Measurements from ENCODE around the gene GRIA4.

Gene GRIA4

GRCh38 chr11:105609832-105610781, at the start of gene GRIA4:
Gene GRIA4, plus strand, starts transcription at chr11:105610073. Its CDS starts 925 bp downstream, at chr11:105610998.
- Histone ChIP-seq H3K27me3 (ENCODE audit: control insufficient read depth, insufficient read depth, low read length) (peaks cover 27% of the 10 kb centered on the region), H3K36me3 (ENCODE audit: control insufficient read depth, low read depth, low read length) (no peaks in the 10 kb centered on the region), H3K27ac (ENCODE audit: low read length) (no peak within 1 kb of the TSS), H3K9ac (ENCODE audit: low read length) (peak within 1 kb of the TSS; percentile 43), H3K4me3 (ENCODE audit: low read length) (peak within 1 kb of the TSS; percentile 62), H3K4me1 (ENCODE audit: control insufficient read depth, low read depth, low read length) (peaks cover 30% of the 10 kb centered on the region), H3K9me3 (ENCODE audit: control insufficient read depth, low read depth, low read length) (no peaks in the 10 kb centered on the region)

GRCh38 chr11:105573091-105573490, 36.8 kb upstream of the GRIA4 start:
- no peak overlapping the region for H3K9ac ChIP-seq (ENCODE audit: low read length)
- no peak overlapping the region for H3K4me3 ChIP-seq (ENCODE audit: low read length)
- H3K36me3 ChIP-seq (ENCODE audit: control insufficient read depth, low read depth, low read length), result no peaks in the 10 kb centered on the region
- H3K9me3 ChIP-seq (ENCODE audit: control insufficient read depth, low read depth, low read length), result no peaks in the 10 kb centered on the region
- no peaks in the 10 kb centered on the region for H3K27me3 ChIP-seq (ENCODE audit: control insufficient read depth, insufficient read depth, low read length)
- no peak overlapping the region for H3K27ac ChIP-seq (ENCODE audit: low read length)
- H3K4me1 ChIP-seq (ENCODE audit: control insufficient read depth, low read depth, low read length), result no peaks in the 10 kb centered on the region

- Histone ChIP-seq H3K36me3 (ENCODE audit: control insufficient read depth, low read depth, low read length) (no peaks in the 10 kb centered on the region), H3K9ac (ENCODE audit: low read length) (no peak overlapping the region), H3K4me1 (ENCODE audit: control insufficient read depth, low read depth, low read length) (no peaks in the 10 kb centered on the region), H3K27ac (ENCODE audit: low read length) (no peak overlapping the region), H3K9me3 (ENCODE audit: control insufficient read depth, low read depth, low read length) (no peaks in the 10 kb centered on the region), H3K27me3 (ENCODE audit: control insufficient read depth, insufficient read depth, low read length) (no peaks in the 10 kb centered on the region), H3K4me3 (ENCODE audit: low read length) (no peak overlapping the region)
These were observed 34.9 kb upstream of the GRIA4 start for GRCh38 chr11:105574974-105575373.

DNA sequence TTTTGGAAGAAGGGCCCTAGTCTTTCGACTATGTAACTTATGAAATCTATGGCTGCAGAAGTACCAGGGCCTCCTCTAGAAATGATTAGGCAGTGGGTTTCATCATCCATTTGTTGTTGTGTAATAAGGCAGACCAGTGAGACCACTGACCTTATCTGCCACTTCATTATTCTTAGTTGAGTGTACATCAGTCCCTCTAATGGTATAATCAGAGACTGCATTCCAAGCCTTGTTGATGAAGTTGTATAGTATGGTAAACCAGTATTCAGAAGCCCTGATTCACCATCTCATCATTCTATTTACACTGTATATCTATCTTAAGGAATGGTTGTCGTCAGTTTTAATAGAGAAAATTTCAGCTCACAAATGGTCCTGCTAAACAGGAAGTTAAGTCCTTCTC, 32.2 kb upstream of the GRIA4 start:
- Histone ChIP-seq H3K27me3 (ENCODE audit: control insufficient read depth, insufficient read depth, low read length) (no peaks in the 10 kb centered on the region), H3K36me3 (ENCODE audit: control insufficient read depth, low read depth, low read length) (no peaks in the 10 kb centered on the region), H3K9ac (ENCODE audit: low read length) (no peak overlapping the region), H3K4me3 (ENCODE audit: low read length) (no peak overlapping the region), H3K4me1 (ENCODE audit: control insufficient read depth, low read depth, low read length) (no peaks in the 10 kb centered on the region), H3K9me3 (ENCODE audit: control insufficient read depth, low read depth, low read length) (no peaks in the 10 kb centered on the region), H3K27ac (ENCODE audit: low read length) (no peak overlapping the region)

DNA sequence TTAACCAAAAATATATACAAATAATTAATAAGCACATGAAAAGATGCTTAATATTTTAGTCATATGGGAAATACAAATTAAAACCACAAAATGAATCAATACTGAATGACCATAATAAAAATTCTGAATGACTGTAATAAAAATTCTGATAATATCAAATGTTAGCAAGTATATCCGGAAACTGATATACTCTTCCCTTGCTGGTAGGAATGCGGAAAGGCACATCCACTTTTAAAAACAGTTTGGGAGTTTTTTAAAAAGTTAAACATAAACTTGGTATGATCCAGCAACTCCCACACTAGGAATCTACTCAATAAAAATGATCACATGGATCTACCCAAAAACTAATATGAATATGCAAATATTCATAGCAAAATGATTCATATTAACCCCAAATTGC, 30.8 kb upstream of the GRIA4 start:
- H3K4me3 ChIP-seq (ENCODE audit: low read length), result no peak overlapping the region
- no peaks in the 10 kb centered on the region for H3K36me3 ChIP-seq (ENCODE audit: control insufficient read depth, low read depth, low read length)
- no peaks in the 10 kb centered on the region for H3K9me3 ChIP-seq (ENCODE audit: control insufficient read depth, low read depth, low read length)

GRCh38 chr11:105582497-105582896, 27.4 kb upstream of the GRIA4 start:
- Histone ChIP-seq H3K27ac (ENCODE audit: low read length) (no peak overlapping the region), H3K4me1 (ENCODE audit: control insufficient read depth, low read depth, low read length) (no peaks in the 10 kb centered on the region), H3K9ac (ENCODE audit: low read length) (no peak overlapping the region), H3K4me3 (ENCODE audit: low read length) (no peak overlapping the region), H3K36me3 (ENCODE audit: control insufficient read depth, low read depth, low read length) (no peaks in the 10 kb centered on the region), H3K9me3 (ENCODE audit: control insufficient read depth, low read depth, low read length) (no peaks in the 10 kb centered on the region), H3K27me3 (ENCODE audit: control insufficient read depth, insufficient read depth, low read length) (no peaks in the 10 kb centered on the region)

More for the DNA sequence above, 30.8 kb upstream of the GRIA4 start:
- H3K4me1 ChIP-seq (ENCODE audit: control insufficient read depth, low read depth, low read length), result no peaks in the 10 kb centered on the region
- no peak overlapping the region for H3K9ac ChIP-seq (ENCODE audit: low read length)
- no peak overlapping the region for H3K27ac ChIP-seq (ENCODE audit: low read length)
- H3K27me3 ChIP-seq (ENCODE audit: control insufficient read depth, insufficient read depth, low read length), result no peaks in the 10 kb centered on the region

GRCh38 chr11:105588001-105588400, 21.9 kb upstream of the GRIA4 start:
- H3K4me1 ChIP-seq (ENCODE audit: control insufficient read depth, low read depth, low read length), result no peaks in the 10 kb centered on the region
- H3K27ac ChIP-seq (ENCODE audit: low read length), result no peak overlapping the region
- H3K9ac ChIP-seq (ENCODE audit: low read length), result no peak overlapping the region
- H3K9me3 ChIP-seq (ENCODE audit: control insufficient read depth, low read depth, low read length), result no peaks in the 10 kb centered on the region
- H3K4me3 ChIP-seq (ENCODE audit: low read length), result no peak overlapping the region
- no peaks in the 10 kb centered on the region for H3K36me3 ChIP-seq (ENCODE audit: control insufficient read depth, low read depth, low read length)
- no peaks in the 10 kb centered on the region for H3K27me3 ChIP-seq (ENCODE audit: control insufficient read depth, insufficient read depth, low read length)

- Histone ChIP-seq H3K9ac (ENCODE audit: low read length) (no peak overlapping the region), H3K27me3 (ENCODE audit: control insufficient read depth, insufficient read depth, low read length) (no peaks in the 10 kb centered on the region), H3K4me3 (ENCODE audit: low read length) (no peak overlapping the region), H3K4me1 (ENCODE audit: control insufficient read depth, low read depth, low read length) (no peaks in the 10 kb centered on the region), H3K9me3 (ENCODE audit: control insufficient read depth, low read depth, low read length) (no peaks in the 10 kb centered on the region), H3K27ac (ENCODE audit: low read length) (no peak overlapping the region), H3K36me3 (ENCODE audit: control insufficient read depth, low read depth, low read length) (no peaks in the 10 kb centered on the region)
These were observed 20.5 kb upstream of the GRIA4 start for GRCh38 chr11:105589346-105589745.

- Histone ChIP-seq H3K36me3 (ENCODE audit: control insufficient read depth, low read depth, low read length) (no peaks in the 10 kb centered on the region), H3K9ac (ENCODE audit: low read length) (no peak overlapping the region), H3K9me3 (ENCODE audit: control insufficient read depth, low read depth, low read length) (no peaks in the 10 kb centered on the region), H3K4me3 (ENCODE audit: low read length) (no peak overlapping the region), H3K4me1 (ENCODE audit: control insufficient read depth, low read depth, low read length) (no peaks in the 10 kb centered on the region), H3K27ac (ENCODE audit: low read length) (no peak overlapping the region), H3K27me3 (ENCODE audit: control insufficient read depth, insufficient read depth, low read length) (no peaks in the 10 kb centered on the region)
These were observed 17.8 kb upstream of the GRIA4 start for GRCh38 chr11:105592035-105592434.

- no peak overlapping the region for H3K4me3 ChIP-seq (ENCODE audit: low read length)
- H3K4me1 ChIP-seq (ENCODE audit: control insufficient read depth, low read depth, low read length), result peaks cover 4% of the 10 kb centered on the region
- no peak overlapping the region for H3K9ac ChIP-seq (ENCODE audit: low read length)
- H3K9me3 ChIP-seq (ENCODE audit: control insufficient read depth, low read depth, low read length), result no peaks in the 10 kb centered on the region
- H3K27ac ChIP-seq (ENCODE audit: low read length), result no peak overlapping the region
- no peaks in the 10 kb centered on the region for H3K36me3 ChIP-seq (ENCODE audit: control insufficient read depth, low read depth, low read length)
- H3K27me3 ChIP-seq (ENCODE audit: control insufficient read depth, insufficient read depth, low read length), result no peaks in the 10 kb centered on the region
These were observed 11.5 kb upstream of the GRIA4 start for GRCh38 chr11:105598371-105598770.

- H3K27ac ChIP-seq (ENCODE audit: low read length), result no peak overlapping the region
- no peak overlapping the region for H3K4me3 ChIP-seq (ENCODE audit: low read length)
- H3K36me3 ChIP-seq (ENCODE audit: control insufficient read depth, low read depth, low read length), result no peaks in the 10 kb centered on the region
- H3K4me1 ChIP-seq (ENCODE audit: control insufficient read depth, low read depth, low read length), result no peaks in the 10 kb centered on the region
- H3K9me3 ChIP-seq (ENCODE audit: control insufficient read depth, low read depth, low read length), result no peaks in the 10 kb centered on the region
- H3K27me3 ChIP-seq (ENCODE audit: control insufficient read depth, insufficient read depth, low read length), result no peaks in the 10 kb centered on the region
- no peak overlapping the region for H3K9ac ChIP-seq (ENCODE audit: low read length)
These were observed 6.7 kb upstream of the GRIA4 start for GRCh38 chr11:105603156-105603555.

- peaks cover 27% of the 10 kb centered on the region for H3K4me1 ChIP-seq (ENCODE audit: control insufficient read depth, low read depth, low read length)
- H3K36me3 ChIP-seq (ENCODE audit: control insufficient read depth, low read depth, low read length), result no peaks in the 10 kb centered on the region
- H3K27me3 ChIP-seq (ENCODE audit: control insufficient read depth, insufficient read depth, low read length), result peaks cover 27% of the 10 kb centered on the region
- H3K27ac ChIP-seq (ENCODE audit: low read length), result no peak overlapping the region
- peak overlapping the region; percentile 62 for H3K4me3 ChIP-seq (ENCODE audit: low read length)
- no peaks in the 10 kb centered on the region for H3K9me3 ChIP-seq (ENCODE audit: control insufficient read depth, low read depth, low read length)
- no peak overlapping the region for H3K9ac ChIP-seq (ENCODE audit: low read length)
These were observed 512 bp upstream of the GRIA4 start for GRCh38 chr11:105609341-105609781.
